Measurements from ENCODE around the gene RIPOR2. TPM values are rescaled to one million over a fixed set of nuclear protein-coding genes. Genes with fewer than 3 reads are reported as not detected.

The RIPOR2 gene
- total RNA-seq, 1 experiment from 2014 or later = 5.0 TPM

DNA sequence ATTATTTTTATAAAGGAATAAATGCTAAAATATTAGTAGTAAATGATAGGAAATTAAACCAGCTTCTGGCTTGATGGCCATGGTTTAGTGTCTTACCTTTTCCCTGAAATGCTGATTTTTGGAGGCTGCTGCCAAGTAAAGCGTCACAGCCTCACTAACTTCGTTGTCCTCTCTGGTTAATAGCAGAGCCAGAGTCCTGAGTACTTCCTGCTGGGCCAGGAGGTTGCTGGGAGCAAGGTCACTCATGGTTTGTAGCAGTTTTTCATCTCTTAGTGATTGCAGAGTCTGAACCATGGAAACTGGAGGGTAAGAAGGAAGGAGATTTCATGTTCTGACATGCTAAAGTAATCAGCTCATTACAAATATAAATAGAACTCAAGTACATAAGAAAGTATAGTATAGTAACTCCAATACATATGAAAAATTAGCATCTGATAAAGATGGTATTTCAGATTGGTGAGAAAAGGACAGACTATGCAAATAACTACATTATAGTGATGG lies 110.6 kb downstream of the RIPOR2 start:
- H2AK5ac ChIP-seq (ENCODE audit: insufficient read length, low read length) = no peak overlapping the region
- Mint-ChIP-seq H3K36me3 (ENCODE audit: insufficient read depth in 1 of 3, low read depth in 3 of 3) (peaks cover 0 to 7% (median 4%) of the 10 kb centered on the region in 3 experiments; a peak in 2 of 7 replicates), H3K9me3 (no peaks in the 10 kb centered on the region), H3K27ac (no peak overlapping the region), H3K4me3 (no peak overlapping the region), H3K27me3 (ENCODE audit: low read depth) (no peaks in the 10 kb centered on the region), H3K4me1 (peaks cover 10 to 25% of the 10 kb centered on the region in 2 experiments)
- no peak overlapping the region for H3T11ph ChIP-seq (ENCODE audit: low read length)
- no peak overlapping the region for H3K9ac ChIP-seq (ENCODE audit: extremely low read depth, insufficient read length, low read length)
- TF ChIP-seq, protein P1, sequence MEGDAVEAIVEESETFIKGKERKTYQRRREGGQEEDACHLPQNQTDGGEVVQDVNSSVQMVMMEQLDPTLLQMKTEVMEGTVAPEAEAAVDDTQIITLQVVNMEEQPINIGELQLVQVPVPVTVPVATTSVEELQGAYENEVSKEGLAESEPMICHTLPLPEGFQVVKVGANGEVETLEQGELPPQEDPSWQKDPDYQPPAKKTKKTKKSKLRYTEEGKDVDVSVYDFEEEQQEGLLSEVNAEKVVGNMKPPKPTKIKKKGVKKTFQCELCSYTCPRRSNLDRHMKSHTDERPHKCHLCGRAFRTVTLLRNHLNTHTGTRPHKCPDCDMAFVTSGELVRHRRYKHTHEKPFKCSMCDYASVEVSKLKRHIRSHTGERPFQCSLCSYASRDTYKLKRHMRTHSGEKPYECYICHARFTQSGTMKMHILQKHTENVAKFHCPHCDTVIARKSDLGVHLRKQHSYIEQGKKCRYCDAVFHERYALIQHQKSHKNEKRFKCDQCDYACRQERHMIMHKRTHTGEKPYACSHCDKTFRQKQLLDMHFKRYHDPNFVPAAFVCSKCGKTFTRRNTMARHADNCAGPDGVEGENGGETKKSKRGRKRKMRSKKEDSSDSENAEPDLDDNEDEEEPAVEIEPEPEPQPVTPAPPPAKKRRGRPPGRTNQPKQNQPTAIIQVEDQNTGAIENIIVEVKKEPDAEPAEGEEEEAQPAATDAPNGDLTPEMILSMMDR (conservative IDR thresholded peaks at IDR 0.05) = no peak
- no peak overlapping the region for H4K8ac ChIP-seq (replicated peaks; ENCODE audit: insufficient read length, low read depth, low read length)
- no peak overlapping the region for H3K56ac ChIP-seq (ENCODE audit: insufficient read length, low read depth, low read length)
- no peak overlapping the region for H4K91ac ChIP-seq (ENCODE audit: insufficient read length, low read depth, low read length)
- no peaks in the 10 kb centered on the region for H3K79me1 ChIP-seq (ENCODE audit: insufficient read depth, low read depth, low read length, poor library complexity, severe bottlenecking)
- H3K4me1 ChIP-seq (ENCODE audit: insufficient read depth, low read length) = no peaks in the 10 kb centered on the region
- no peak overlapping the region for H3K18ac ChIP-seq (ENCODE audit: insufficient read length, low read depth, low read length)
- no peak overlapping the region for H3K4ac ChIP-seq (ENCODE audit: low read depth, low read length)
- H2BK15ac ChIP-seq (ENCODE audit: low read depth, low read length) = no peak overlapping the region
- no peaks in the 10 kb centered on the region for H3K27me3 ChIP-seq (ENCODE audit: insufficient read depth, low read length)
- DNase-seq = no peak
- H2BK12ac ChIP-seq (ENCODE audit: insufficient read length, low read depth, low read length) = no peak overlapping the region
- H3K23me2 ChIP-seq (ENCODE audit: insufficient read length, low read depth, low read length, poor library complexity, severe bottlenecking) = no peaks in the 10 kb centered on the region
- no peak overlapping the region for H2BK20ac ChIP-seq (ENCODE audit: low read depth, low read length, poor library complexity, severe bottlenecking)
- H2BK5ac ChIP-seq (ENCODE audit: insufficient read length, low read length) = no peak overlapping the region
- H2AFZ ChIP-seq (ENCODE audit: low read length) = no peak overlapping the region
- H4K20me1 ChIP-seq (ENCODE audit: control insufficient read depth, insufficient read depth, insufficient read length) = no peaks in the 10 kb centered on the region
- no peak overlapping the region for H3K27ac ChIP-seq (ENCODE audit: insufficient read length, low read depth, low read length)
- no peaks in the 10 kb centered on the region for H3K9me3 ChIP-seq (ENCODE audit: control insufficient read depth, low read depth, low read length)
- no peak overlapping the region for H3K23ac ChIP-seq (ENCODE audit: insufficient read length, low read depth, low read length)
- no peak overlapping the region for H3K4me2 ChIP-seq (ENCODE audit: insufficient read depth, insufficient read length, low read length)
- H2BK120ac ChIP-seq (ENCODE audit: low read depth, low read length, poor library complexity, severe bottlenecking) = no peak overlapping the region
- H3K79me2 ChIP-seq (ENCODE audit: insufficient read depth, low read length) = no peaks in the 10 kb centered on the region
- H4K5ac ChIP-seq (ENCODE audit: insufficient read length, low read depth, low read length) = no peak overlapping the region
- H3K14ac ChIP-seq (ENCODE audit: insufficient read depth, low read length) = no peak overlapping the region
- WGBS (ENCODE audit: extremely low coverage, insufficient read length, low lambda C conversion rate) = no CpG with 5 or more reads among the region's 2 CpGs

Data from H9 (cell line).